SK-N-SH (cell line): Measurements from ENCODE around the gene ZDHHC14. TPM values are rescaled to one million over a fixed set of nuclear protein-coding genes. Genes with fewer than 3 reads are reported as not detected.

Experiments used
- CTCF ChIA-PET: fragments of 300-600, 350-600 bp; formaldehyde crosslinking; extraction: SDS; loops from one replicate; lab custom pipeline; 2021; lab: Yijun Ruan, JAX
- POLR2A ChIA-PET: fragments of 350-600 bp; sonication (Branson Sonifier 250); formaldehyde crosslinking; extraction: SDS; loops from one replicate; lab custom pipeline; 2020; ENCODE audit warnings: antibody characterized with exemption, inconsistent platforms; lab: Yijun Ruan, JAX
- DNase-seq: peaks from one replicate; pipeline ENCODE4 v3.0.0; 2012
- H2AFZ ChIP-seq: fragments of 200-600 bp; sonication (generic); 2 replicates; pipeline ENCODE4 v1.8.1; 2016; ENCODE audit warnings: antibody characterized with exemption, mild to moderate bottlenecking, low read depth
- H3F3A ChIP-seq: fragments of 200-600 bp; sonication (generic); replicated peaks from 2 replicates; pipeline ENCODE3; 2016; ENCODE audit warnings: antibody characterized with exemption, mild to moderate bottlenecking; ENCODE audit not compliant: insufficient read depth
- H3K27ac ChIP-seq, 2 experiments: fragments of 200-500 bp in 1 of 2; fragments of 200-600 bp in 1 of 2; sonication (Bioruptor generic) in 1 of 2; sonication (generic), shearing (Covaris generic) in 1 of 2; 2 replicates each; pipeline versions ENCODE4 v1.5.1 to v1.6.1; 2014 to 2016; ENCODE audit warnings: low read depth in 2 of 2, inconsistent platforms in 1 of 2, low read length in 1 of 2, mild to moderate bottlenecking in 1 of 2, mixed read lengths in 1 of 2
- H3K27me3 ChIP-seq: fragments of 200-600 bp; sonication (generic), shearing (Covaris generic); 2 replicates; pipeline ENCODE4 v1.6.1; 2016; ENCODE audit warnings: mixed run types; ENCODE audit not compliant: insufficient read depth
- H3K36me3 ChIP-seq, 2 experiments: fragments of 200-500 bp in 1 of 2; fragments of 200-600 bp in 1 of 2; sonication (Bioruptor generic) in 1 of 2; sonication (generic) in 1 of 2; replicated peaks in 1 of 2; 2 replicates each; pipeline versions ENCODE3 to v1.5.1; 2014 to 2016; ENCODE audit warnings: low read length in 1 of 2, mild to moderate bottlenecking in 1 of 2; ENCODE audit not compliant: insufficient read depth in 2 of 2, control insufficient read depth in 1 of 2
- H3K4me1 ChIP-seq, 2 experiments: fragments of 200-500 bp in 1 of 2; fragments of 200-600 bp in 1 of 2; sonication (Bioruptor generic) in 1 of 2; sonication (generic), shearing (Covaris generic) in 1 of 2; 2 replicates each; pipeline versions ENCODE4 v1.5.1 to v1.6.1; 2014 to 2016; ENCODE audit warnings: low read depth in 1 of 2, low read length in 1 of 2, mixed run types in 1 of 2; ENCODE audit not compliant: insufficient read depth in 2 of 2, control insufficient read depth in 1 of 2
- H3K4me2 ChIP-seq: fragments of 200-600 bp; sonication (generic), shearing (Covaris generic); 2 replicates; pipeline ENCODE4 v1.6.1; 2017; ENCODE audit warnings: mixed run types
- H3K4me3 ChIP-seq, 2 experiments: fragments of 200-500 bp in 1 of 2; fragments of 200-600 bp in 1 of 2; sonication (Bioruptor generic) in 1 of 2; sonication (generic), shearing (Covaris generic) in 1 of 2; 2 replicates each; pipeline versions ENCODE4 v1.5.1 to v1.8.1; 2014 to 2016; ENCODE audit warnings: low read depth in 2 of 2, inconsistent platforms in 1 of 2, low read length in 1 of 2, mild to moderate bottlenecking in 1 of 2, mixed read lengths in 1 of 2, moderate library complexity in 1 of 2
- H3K79me2 ChIP-seq: fragments of 200-600 bp; sonication (generic); 2 replicates; pipeline ENCODE4 v1.8.1; 2017; ENCODE audit warnings: mild to moderate bottlenecking; ENCODE audit not compliant: insufficient read depth
- H3K9ac ChIP-seq: fragments of 200-600 bp; sonication (generic); 2 replicates; pipeline ENCODE4 v1.6.1; 2017; ENCODE audit warnings: mixed run types
- H3K9me2 ChIP-seq: fragments of 200-600 bp; sonication (generic); 2 replicates; pipeline ENCODE4 v1.6.1; 2017; ENCODE audit warnings: mixed run types
- H3K9me3 ChIP-seq: fragments of 200-600 bp; sonication (generic); 2 replicates; pipeline ENCODE4 v1.6.1; 2017; ENCODE audit warnings: mixed run types, mild to moderate bottlenecking, moderate library complexity
- H4K20me1 ChIP-seq: fragments of 200-600 bp; sonication (generic); 2 replicates; pipeline ENCODE4 v1.6.1; 2017; ENCODE audit warnings: mild to moderate bottlenecking, mixed run types; ENCODE audit not compliant: insufficient read depth
- CHD2 ChIP-seq: fragments of 150-350 bp; IDR thresholded peaks from 2 replicates; pipeline ENCODE4 v1.6.1; 2018; ENCODE audit warnings: low read length; ENCODE audit not compliant: partially characterized antibody
- EP300 ChIP-seq, 2 experiments: IDR thresholded peaks; 2 replicates each; pipeline versions ENCODE4 v1.4.0 to v1.6.1; 2012; ENCODE audit warnings: borderline replicate concordance in 1 of 2, low read depth in 1 of 2, low read length in 1 of 2
- GABPA ChIP-seq: IDR thresholded peaks from 2 replicates; pipeline ENCODE4 v1.4.0; 2012; ENCODE audit warnings: low read depth, mild to moderate bottlenecking
- JUND ChIP-seq: IDR thresholded peaks from 2 replicates; pipeline ENCODE4 v1.4.0; 2012
- MAX ChIP-seq: IDR thresholded peaks from 2 replicates; pipeline ENCODE4 v1.4.0; 2012; ENCODE audit warnings: low read depth
- NRF1 ChIP-seq: IDR thresholded peaks from 2 replicates; pipeline ENCODE4 v1.6.1; 2012; ENCODE audit warnings: low read depth, mild to moderate bottlenecking, low read length
- RXRA ChIP-seq: IDR thresholded peaks from 2 replicates; pipeline ENCODE4 v1.4.0; 2012; ENCODE audit warnings: low read depth, mild to moderate bottlenecking, borderline replicate concordance
- SMC3 ChIP-seq: IDR thresholded peaks from 2 replicates; pipeline ENCODE4 v1.6.1; 2012; ENCODE audit warnings: low read depth, low read length, improper control_type of control experiment
- TAF1 ChIP-seq: IDR thresholded peaks from 2 replicates; pipeline ENCODE4 v1.6.1; 2012; ENCODE audit warnings: low read depth, mild to moderate bottlenecking, low read length, moderate library complexity, borderline replicate concordance
- TCF12 ChIP-seq: IDR thresholded peaks from 2 replicates; pipeline ENCODE4 v1.4.0; 2012
- YY1 ChIP-seq: IDR thresholded peaks from 2 replicates; pipeline ENCODE4 v1.4.0; 2012; ENCODE audit warnings: low read depth, mild to moderate bottlenecking
- ZBTB33 ChIP-seq: IDR thresholded peaks from 2 replicates; pipeline ENCODE4 v1.4.0; 2012; ENCODE audit warnings: low read depth, borderline replicate concordance
- WGBS: methylation state at CpG from one replicate; pipeline ENCODE4 v1.1.6; 2017; ENCODE audit warnings: low lambda C conversion rate; 5-methylcytosine and 5-hydroxymethylcytosine counted together
- polyA plus RNA-seq, 3 experiments: library from polyadenylated mRNA; depleted of rRNA; stranded (reverse); fragments of >200 nt; gene quantifications; 2 replicates each; pipeline ENCODE4 v1.2.3, GENCODE V29; 2012
- TF ChIP-seq, protein P1 (sequence below): fragments of 150-350 bp; IDR thresholded peaks from 2 replicates; pipeline ENCODE4 v1.6.1; 2017; ENCODE audit warnings: antibody characterized with exemption, low read length, low read depth, borderline replicate concordance
- TF ChIP-seq, protein P2 (sequence below): IDR thresholded peaks from 2 replicates; pipeline ENCODE4 v1.4.0; 2012; ENCODE audit warnings: low read depth, borderline replicate concordance

Gene ZDHHC14
- polyA plus RNA-seq, 1 of the 3 experiments (the other 2 are of a cell fraction), result 5.4 TPM

- 0 out of 2 replicates have a peak, but pooled peaks cover 4% of the 10 kb centered on the region for H3K9me2 ChIP-seq
- POLR2A ChIA-PET, result no interaction called here
- H2AFZ ChIP-seq, result no peak overlapping the region
- H3K79me2 ChIP-seq, result no peaks in the 10 kb centered on the region
- no peak overlapping the region for H3K4me2 ChIP-seq
- H3K9me3 ChIP-seq, result no peaks in the 10 kb centered on the region; the same call in 1 of the 2 replicates
- no peaks in the 10 kb centered on the region for H4K20me1 ChIP-seq
- H3K27me3 ChIP-seq, result no peaks in the 10 kb centered on the region
- no peaks in the 10 kb centered on the region for H3K36me3 ChIP-seq
- 89% methylated on average over 20 of the region's 24 CpGs for WGBS
- H3F3A ChIP-seq, result no peaks in the 10 kb centered on the region
- DNase-seq, result no peak
- no peak overlapping the region for H3K4me3 ChIP-seq
- H3K4me1 ChIP-seq, result peaks cover 0 to 2% of the 10 kb centered on the region in 2 experiments; a peak in 1 of 4 replicates
- TF ChIP-seq ZBTB33, result no peak
- TF ChIP-seq TAF1, result no peak
- no peak for TF ChIP-seq GABPA
- no peak for TF ChIP-seq JUND
- no peak for TF ChIP-seq EP300 (IDR thresholded peaks at IDR 0.05; ENCODE audit: borderline replicate concordance in 1 of 2, low read depth in 1 of 2, low read length in 1 of 2)
- TF ChIP-seq, protein P1, sequence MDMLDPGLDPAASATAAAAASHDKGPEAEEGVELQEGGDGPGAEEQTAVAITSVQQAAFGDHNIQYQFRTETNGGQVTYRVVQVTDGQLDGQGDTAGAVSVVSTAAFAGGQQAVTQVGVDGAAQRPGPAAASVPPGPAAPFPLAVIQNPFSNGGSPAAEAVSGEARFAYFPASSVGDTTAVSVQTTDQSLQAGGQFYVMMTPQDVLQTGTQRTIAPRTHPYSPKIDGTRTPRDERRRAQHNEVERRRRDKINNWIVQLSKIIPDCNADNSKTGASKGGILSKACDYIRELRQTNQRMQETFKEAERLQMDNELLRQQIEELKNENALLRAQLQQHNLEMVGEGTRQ, result no peak
- no peak for TF ChIP-seq NRF1
- TF ChIP-seq YY1, result no peak
- TF ChIP-seq SMC3, result no peak
- TF ChIP-seq, protein P2, sequence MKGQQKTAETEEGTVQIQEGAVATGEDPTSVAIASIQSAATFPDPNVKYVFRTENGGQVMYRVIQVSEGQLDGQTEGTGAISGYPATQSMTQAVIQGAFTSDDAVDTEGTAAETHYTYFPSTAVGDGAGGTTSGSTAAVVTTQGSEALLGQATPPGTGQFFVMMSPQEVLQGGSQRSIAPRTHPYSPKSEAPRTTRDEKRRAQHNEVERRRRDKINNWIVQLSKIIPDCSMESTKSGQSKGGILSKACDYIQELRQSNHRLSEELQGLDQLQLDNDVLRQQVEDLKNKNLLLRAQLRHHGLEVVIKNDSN, result no peak
- no peak for TF ChIP-seq MAX
- TF ChIP-seq TCF12, result no peak
- no peak for TF ChIP-seq RXRA
- no peak for TF ChIP-seq CHD2
- TF ChIP-seq, all 33 proteins: peak for 0
- no peak overlapping the region for H3K27ac ChIP-seq
- no peak overlapping the region for H3K9ac ChIP-seq
- CTCF ChIA-PET, result interaction anchor here (1.0 kb wide), 1 partner anchor 156 kb away, joined by 3 read pairs; no protein-coding TSS in a partner anchor
Observed at GRCh38 chr6:157471077-157471686, 90.2 kb downstream of the ZDHHC14 start.
